Measurements from ENCODE around the gene DTX3. TPM values are rescaled to one million over a fixed set of nuclear protein-coding genes. Genes with fewer than 3 reads are reported as not detected.
"Not testable (repeated sequence)": the region's sequence is repeated elsewhere in the genome, so short reads cannot be mapped to it uniquely, and the experiment has no call there.

DTX3 gene
- total RNA-seq, result 19.2 TPM

- peak; percentile 72 for DNase-seq
Observed at GRCh38 chr12:57604454-57604991, at the start of gene DTX3. TSS of gene DTX3 (plus strand) at chr12:57604824. CDS start at chr12:57606518, 1,694 bp downstream.

DNA sequence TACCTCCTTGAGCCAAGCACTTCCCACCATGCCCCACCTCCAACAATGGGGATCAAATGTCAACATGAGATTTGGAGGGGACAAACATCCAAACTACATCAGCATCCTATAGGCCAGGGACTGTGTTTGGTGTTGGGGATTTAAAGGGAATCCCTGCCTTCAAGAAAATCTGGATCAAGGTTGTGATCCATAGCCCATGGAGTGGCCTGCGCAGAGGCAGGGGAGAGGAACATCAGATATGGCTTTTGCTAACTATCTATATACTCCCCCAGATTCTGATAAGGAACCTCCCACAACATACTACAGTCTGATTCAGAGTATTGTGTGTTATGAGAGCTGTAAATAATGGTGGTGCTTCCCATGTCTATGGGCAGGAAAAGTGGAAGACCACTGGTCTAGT is 49.7 kb upstream of the DTX3 start:
- no peak for DNase-seq

DNA sequence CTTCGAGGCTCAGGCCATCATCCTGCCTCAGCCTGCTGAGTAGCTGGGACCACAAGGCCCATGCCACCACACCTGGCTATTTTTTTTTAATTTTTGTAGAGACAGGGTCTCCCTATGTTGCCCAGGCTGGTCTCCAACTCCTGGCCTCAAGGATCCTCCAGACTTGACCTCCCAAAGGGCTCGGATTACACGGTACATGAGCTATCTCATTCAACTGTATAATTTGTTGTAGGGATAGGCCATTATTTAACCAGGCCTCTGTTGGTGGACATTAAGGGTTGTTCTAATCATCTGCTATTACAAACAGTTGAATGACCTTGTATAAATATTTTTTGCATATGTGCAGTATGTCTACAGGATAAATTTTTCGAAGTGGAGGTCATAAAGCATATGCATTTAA is 45.8 kb upstream of the DTX3 start:
- DNase-seq, result no peak

GRCh38 chr12:57560516-57560915 is 44.1 kb upstream of the DTX3 start:
- DNase-seq, result no peak

DNA sequence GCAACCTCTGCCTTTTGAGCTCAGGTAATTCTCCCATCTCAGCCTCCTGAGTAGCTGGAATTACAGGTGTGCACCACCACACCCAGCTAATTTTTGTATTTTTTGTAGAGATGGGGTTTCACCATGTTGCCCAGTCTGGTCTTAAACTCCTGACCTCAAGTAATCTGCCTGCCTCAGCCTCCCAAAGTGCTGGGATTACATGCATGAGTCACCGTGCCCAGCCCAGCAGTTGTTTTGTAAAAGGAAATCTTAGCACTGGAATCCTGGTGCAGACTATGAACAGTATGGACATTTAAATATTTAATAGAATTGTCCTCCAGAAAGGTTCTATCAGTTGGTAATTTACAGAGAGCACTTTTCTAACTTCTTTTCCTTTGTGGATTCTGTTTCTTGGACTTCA is 43.5 kb upstream of the DTX3 start:
- not testable (repeated sequence) for DNase-seq

- DNase-seq, result no peak
Observed at GRCh38 chr12:57563358-57563757, 41.3 kb upstream of the DTX3 start.

GRCh38 chr12:57564178-57564740 is 40.4 kb upstream of the DTX3 start:
- no peak for DNase-seq

DNA sequence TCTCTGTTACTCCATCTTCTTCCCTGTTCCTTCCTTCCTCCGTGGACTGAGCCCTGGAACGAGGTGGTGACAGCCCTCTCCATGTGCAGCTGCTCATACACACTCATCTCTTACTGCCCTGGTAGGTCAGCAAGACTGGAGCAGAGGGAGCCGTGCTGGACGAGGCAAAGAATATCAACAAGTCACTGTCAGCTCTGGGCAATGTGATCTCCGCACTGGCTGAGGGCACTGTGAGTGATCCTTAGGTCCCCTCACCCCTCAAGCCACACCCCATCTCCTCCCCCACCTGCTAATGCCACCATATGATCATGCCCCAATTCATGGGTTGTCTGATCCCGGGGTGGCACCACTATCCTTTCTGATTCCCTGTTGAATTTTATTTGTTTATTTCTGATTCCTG is 35.8 kb upstream of the DTX3 start:
- no peak for DNase-seq

DNA sequence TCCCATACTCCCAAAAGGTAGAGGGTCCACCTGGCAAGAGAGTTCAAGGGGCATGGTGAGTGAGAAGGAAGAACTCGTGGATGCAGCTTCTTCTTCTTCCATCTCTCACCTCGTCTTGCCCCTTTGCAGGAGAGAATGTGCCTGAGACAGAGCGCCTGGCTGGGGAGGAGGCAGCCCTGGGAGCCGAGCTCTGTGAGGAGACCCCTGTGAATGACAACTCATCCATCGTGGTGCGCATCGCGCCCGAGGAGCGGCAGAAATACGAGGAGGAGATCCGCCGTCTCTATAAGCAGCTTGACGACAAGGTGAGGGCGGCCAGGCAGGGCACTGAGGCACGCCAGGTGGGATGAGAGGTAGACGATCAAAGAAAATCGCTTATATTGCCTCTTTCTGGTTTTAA is 34.8 kb upstream of the DTX3 start:
- DNase-seq, result no peak

GRCh38 chr12:57570438-57570837 is 34.2 kb upstream of the DTX3 start:
- not testable (repeated sequence) for DNase-seq

- no peak for DNase-seq
Observed at GRCh38 chr12:57571926-57572762, 32.5 kb upstream of the DTX3 start.

DNA sequence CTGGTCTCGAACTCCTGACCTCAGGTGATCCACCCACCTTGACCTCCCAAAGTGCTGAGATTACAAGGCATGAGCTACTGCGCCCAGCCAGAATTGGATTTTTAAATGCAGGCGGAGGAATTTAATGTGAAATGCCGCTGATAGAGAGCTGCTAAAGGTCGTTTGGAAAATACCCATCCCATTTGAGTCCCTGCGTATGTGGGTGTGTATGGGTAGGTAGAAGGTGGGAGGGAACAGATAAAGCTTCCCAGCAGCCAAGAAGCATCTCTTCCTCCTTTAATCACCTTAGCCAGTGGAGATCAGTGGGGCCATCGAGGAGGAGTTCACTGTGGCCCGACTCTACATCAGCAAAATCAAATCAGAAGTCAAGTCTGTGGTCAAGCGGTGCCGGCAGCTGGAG is 29.8 kb upstream of the DTX3 start:
- DNase-seq, result no peak

DNA sequence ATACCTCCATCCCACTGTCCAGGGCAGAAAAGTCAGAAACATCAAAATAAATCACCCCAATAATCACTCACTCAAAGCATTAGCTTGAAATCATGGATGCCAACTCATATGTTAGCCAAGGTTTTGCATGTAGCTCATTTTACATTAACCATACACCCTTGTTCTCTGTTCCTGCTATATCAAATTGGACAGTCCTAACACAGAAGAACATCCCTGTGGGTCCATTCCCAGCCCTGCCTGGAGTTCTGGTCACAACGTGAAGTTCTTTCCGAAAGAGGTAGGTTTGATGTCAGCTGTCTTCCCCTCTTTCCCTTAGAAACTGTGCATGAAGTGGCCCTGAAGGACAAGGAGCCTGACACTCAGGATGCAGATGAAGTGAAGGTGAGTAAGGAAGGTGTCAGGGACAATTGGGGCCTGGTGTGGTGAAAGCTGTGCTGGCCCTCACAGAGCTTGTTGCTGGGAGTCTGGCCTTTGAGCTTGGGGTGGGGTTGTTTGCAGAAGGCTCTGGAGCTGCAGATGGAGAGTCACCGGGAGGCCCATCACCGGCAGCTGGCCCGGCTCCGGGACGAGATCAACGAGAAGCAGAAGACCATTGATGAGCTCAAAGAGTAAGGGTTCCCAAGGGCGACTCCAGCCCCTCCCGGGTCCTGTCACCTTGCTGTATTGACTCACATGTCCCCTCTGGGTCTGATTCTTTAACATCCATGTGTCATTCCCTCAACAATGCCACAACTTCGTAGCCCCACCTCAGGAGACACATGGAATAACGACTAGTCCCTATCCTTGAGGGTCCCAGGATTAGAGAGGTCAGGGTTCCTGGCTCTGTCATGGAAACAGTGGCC is 28.6 kb upstream of the DTX3 start:
- DNase-seq, result no peak

- DNase-seq, result no peak
Observed at GRCh38 chr12:57576613-57577160, 27.9 kb upstream of the DTX3 start.

- no peak for DNase-seq
Observed at GRCh38 chr12:57577981-57578758, 26.5 kb upstream of the DTX3 start.

- no peak for DNase-seq
Observed at GRCh38 chr12:57579011-57579410, 25.6 kb upstream of the DTX3 start.

GRCh38 chr12:57579677-57580465 is 24.8 kb upstream of the DTX3 start:
- DNase-seq, result no peak

DNA sequence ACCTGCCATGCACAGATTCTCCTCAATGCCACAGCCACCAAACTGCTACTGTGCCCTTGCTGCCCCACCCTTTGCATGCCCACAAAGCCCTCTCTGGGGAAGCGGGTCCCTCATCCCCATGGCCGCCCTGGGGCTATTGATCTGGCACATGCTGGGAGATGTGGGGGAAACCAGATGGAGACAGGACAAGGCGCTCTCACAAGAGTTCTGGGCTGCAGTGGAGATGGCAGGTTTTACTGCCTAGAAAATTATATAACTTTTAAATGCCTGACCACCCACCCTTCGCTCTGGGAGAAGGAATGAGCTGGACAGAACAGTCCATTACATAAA is 24.2 kb upstream of the DTX3 start:
- no peak for DNase-seq

DNA sequence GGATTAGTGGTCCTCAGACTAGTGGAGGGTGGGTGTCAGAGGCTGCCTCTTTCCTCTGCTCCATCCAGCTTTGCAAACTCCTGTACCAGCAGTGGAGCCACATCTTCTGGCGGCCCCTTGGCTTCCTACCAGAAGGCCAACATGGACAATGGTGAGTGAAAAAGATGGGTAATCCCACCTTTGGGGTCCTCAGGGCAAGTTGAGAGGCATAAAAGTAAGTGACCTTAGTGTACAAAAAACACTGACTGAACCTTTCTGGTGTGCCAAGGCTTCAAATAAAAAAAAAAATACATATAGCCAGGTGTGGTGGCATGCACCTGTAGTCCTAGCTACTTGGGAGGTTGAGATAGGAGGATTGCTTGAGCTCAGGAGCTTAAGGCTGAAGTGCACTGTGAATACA is 22.8 kb upstream of the DTX3 start:
- DNase-seq, result no peak

DNA sequence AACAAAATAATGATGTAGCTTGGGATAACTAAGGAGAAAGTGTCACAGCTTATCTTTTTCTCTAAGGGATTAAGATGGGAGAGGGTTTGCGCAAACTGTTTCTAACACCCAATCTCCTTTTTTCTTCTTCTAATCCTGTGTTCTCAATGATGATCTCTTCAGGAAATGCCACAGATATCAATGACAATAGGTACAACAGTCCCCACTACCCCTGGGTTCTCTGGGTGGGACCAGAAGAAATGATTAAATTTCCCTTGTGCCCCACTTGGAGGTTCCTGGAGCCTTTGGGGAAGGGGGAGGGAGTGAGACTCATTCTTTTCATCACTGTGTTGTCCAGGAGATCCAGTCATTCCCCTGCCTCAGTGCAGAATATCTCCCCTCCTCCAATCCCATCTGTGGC is 22.2 kb upstream of the DTX3 start:
- no peak for DNase-seq
